ENCODE results near the gene CLRN2. TPM values are rescaled to one million over a fixed set of nuclear protein-coding genes. Genes with fewer than 3 reads are reported as not detected.

Gene CLRN2, protein sequence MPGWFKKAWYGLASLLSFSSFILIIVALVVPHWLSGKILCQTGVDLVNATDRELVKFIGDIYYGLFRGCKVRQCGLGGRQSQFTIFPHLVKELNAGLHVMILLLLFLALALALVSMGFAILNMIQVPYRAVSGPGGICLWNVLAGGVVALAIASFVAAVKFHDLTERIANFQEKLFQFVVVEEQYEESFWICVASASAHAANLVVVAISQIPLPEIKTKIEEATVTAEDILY
- not detected in 2 replicates for total RNA-seq (2014; rRNA removed; shearing (Covaris generic))

DNA sequence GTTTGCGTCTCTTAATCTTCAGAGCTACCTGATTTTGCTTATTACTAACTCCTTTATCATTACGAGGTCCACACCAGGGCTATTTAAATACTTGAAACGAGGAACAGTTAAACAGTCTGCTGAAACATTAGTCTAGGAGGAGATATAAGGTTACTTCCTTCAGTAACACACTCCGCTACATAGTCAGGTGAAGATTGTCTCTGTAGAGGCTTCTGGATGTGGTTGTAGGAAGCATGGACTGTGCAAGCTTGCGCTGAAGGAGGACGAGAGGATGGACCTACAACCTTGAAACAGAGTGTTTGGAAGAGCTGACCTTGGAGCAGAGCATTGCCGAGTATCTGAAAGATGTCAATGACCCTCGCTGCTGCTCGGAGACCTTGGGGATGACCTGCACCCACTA is at the start of gene CLRN2:
CLRN2 (plus strand) TSS at position 301 of the 400 bp plus-strand sequence. CDS start 102 bp downstream, outside the sequence.
- in situ Hi-C loops (cut with HindIII; ENCODE audit: low sequenced_read_pairs): no loop called here
- no peak for DNase-seq (ENCODE audit: low spot score)

DNA sequence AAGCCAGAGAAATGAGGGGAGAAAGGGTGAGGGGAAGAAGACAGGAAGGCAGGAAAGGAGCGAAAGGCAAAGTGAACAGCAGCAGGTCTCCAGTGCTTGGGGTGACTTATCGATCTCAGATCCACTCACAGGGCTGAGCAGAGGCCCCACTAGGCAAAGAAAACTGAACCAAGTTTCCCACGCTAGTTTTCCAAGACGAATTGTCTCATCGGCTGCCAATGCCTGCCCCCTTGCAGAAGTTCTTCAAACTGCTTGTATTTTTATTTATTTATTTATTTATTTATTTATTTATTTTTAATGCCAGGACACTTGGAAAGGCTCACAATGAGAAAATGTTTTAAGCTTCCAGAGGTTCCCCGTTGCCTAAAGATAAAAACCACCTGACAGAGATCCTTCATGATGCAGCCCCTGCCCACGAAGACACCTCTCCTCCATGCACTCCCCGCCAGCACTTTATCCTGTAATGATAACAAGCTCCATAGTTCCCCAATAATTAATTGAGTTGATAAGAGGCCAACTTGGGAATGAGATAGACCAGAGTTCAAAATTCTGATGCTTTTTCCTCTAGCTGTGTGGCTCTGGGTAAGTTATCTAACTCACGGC is 46.2 kb upstream of the CLRN2 start:
- peak; percentile 38 for DNase-seq (ENCODE audit: low spot score)
- in situ Hi-C loops (cut with HindIII; ENCODE audit: low sequenced_read_pairs): no loop called here

DNA sequence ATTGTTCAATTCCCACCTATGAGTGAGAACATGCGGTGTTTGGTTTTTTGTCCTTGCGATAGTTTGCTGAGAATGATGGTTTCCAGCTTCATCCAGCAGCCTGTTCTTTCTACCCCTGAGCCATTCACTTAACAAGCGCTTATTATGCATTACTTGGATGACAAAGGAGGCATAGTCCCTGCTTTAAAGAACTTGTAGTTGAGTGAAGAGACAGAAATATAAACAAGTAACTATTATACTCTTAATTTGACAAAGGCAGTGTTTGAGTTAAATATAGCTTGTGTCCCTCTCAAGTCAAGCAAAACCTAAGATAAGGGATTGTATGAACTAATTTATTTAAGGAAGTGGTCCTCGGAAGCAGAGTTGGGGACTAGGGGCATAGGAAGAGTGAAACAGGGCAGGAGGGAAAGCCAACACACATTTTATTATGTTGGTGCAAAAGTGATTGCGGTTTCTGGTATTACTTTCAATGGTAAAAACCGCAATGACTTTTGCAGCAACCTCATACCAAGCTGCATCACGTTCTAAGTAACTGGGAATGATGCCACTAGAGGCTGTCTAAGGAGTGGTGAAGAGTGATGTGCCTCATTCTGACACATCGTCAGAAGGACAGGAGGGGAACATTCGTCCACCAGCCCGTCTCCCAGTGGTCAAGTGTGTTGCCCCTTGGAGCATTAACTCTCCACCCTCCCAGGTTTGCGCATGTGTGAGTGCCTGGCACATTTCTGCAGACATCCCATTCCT is 44.9 kb upstream of the CLRN2 start:
- DNase-seq (ENCODE audit: low spot score): no peak
- in situ Hi-C loops (cut with HindIII; ENCODE audit: low sequenced_read_pairs): no loop called here

DNA sequence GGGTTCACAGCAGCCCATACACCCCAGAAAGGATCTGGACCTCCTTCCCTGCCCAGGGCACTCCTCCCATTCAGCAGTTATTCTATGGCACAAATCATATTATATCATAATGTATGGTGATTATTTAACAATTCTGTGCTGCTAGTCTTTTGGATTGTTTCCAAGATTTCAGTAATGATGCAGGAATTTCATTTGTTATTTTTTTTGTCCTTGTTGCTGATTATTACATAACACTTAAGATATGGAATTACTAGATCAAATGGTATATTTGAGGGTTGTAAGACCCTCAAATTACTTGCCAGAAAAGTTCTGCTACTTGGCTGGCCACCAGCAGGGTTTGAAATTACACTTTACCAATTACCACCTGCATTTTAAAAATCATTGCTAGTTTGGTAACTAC is 39.5 kb upstream of the CLRN2 start:
- no peak for DNase-seq (ENCODE audit: low spot score)
- in situ Hi-C loops (cut with HindIII; ENCODE audit: low sequenced_read_pairs): no loop called here

DNA sequence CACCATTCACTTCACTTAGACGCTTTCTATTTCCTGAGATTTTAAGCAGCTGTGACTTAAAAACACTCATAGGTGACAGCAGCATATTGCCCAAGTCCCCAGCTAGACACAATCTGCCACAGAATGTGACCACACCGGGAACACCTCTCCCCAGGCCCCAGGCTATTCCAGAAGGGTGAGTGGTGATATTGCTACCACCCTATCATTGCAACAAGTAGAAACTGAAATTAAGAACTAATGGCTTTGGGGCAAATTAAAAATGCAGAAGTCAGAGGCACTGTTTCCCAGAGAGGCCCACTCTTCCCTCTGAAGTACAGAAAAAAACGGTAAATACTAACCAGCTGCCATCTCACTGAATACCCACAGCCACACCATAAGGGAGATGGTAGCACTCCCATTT is 38.1 kb upstream of the CLRN2 start:
- in situ Hi-C loops (cut with HindIII; ENCODE audit: low sequenced_read_pairs): no loop called here
- DNase-seq (ENCODE audit: low spot score): no peak

DNA sequence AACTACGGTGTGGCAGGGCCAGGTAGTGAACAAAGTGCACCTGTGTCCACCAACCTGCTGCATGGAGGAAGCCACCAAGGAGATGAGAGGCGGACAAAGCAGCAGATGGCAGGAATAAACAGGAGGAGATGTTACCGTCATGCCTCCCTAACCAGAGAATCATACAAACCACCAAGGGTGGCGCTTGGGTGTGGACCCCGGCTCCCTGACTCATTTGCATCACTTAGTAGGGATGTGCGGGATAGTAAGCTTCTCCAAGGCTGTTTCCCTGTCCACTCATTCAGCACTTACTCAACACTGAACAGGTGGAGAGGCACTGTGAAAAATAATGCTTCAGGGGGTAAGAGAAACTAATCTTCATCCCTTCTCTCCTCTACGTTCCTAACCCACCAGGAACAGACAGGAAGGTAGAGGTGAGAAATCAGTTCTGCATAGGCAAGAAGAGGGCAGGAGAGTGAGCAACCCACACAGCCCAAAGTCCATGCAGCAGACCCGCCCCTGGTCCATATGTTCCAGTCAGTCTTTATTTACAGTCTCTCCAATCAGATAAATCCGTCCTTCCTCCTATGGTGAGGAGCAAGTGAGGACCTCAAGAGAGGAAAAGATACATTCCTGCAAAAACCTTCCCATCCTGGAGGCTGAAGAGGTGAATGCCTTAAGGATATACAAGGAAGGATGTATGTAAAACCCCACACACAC is 37.0 kb upstream of the CLRN2 start:
- DNase-seq (ENCODE audit: low spot score): no peak
- in situ Hi-C loops (cut with HindIII; ENCODE audit: low sequenced_read_pairs): no loop called here

DNA sequence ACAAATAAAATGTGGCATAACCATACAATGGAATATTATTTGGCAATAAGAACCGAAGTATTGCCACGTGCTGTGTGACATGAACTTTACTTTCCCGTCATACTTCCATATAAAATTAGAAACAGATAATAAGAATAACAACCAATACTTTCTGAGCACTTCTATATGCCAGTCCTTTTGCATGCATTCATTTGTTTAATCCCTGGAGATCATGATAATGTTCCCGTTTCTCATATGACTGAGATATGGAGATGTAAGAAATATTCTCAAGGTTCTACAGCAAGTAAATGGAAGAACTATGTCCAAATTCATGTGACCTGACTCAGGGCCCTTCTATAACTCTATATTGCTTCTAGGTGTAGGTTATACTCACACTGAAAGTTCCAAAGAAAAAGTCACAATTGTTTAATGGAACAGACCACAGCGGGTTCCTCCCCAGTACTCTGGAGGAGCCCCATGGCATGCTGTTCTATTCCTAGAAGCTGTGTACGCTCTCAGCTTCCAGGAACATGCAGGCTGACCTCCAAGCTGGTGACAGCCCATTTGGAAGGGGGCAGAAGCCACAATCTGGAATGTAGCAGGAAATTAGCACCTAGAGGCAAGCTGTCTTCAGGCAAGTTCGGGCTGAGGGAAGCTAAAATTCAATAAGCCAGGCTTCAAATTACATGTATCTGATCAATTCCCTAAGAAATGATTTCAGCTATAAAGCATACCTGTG is 34.6 kb upstream of the CLRN2 start:
- DNase-seq (ENCODE audit: low spot score): no peak
- in situ Hi-C loops (cut with HindIII; ENCODE audit: low sequenced_read_pairs): no loop called here

DNA sequence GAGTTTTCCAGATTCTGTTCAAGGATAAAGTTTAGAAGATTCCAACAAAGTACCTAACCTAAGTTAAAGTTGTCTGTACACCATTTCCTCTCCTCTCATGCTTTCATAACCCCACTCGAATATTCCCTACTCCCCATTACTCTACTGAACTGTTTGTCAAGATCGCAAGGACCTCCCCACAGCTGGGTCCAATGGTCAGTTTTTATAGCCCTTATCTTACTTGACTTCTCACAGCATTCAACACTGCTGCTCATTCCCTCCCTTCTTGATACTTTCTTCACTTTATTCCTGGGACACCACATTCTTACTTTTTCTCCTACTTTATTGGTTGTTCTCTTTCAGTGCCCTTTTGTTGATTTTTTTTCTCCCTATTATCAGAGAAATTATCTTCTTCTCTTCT is 34.0 kb upstream of the CLRN2 start:
- in situ Hi-C loops (cut with HindIII; ENCODE audit: low sequenced_read_pairs): no loop called here
- DNase-seq (ENCODE audit: low spot score): no peak

DNA sequence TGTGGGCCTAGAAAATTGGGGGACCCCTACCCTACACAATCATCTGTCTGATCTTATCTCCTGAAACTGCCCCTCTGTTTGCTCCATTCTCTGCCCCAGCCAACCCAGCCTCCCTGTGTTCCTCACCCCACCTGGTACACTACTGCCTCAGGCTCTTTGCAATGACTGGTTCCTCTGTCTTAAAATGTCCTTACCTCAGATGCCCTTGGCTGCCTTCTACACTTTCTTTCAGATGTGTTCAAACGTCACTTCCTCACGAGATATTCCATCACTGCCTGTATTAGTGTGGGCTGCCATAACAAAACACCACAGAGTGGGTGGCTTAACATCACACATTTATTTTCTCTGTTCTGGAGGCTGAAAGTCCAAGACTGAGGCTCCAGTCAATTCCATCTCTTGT is 32.2 kb upstream of the CLRN2 start:
- no peak for DNase-seq (ENCODE audit: low spot score)
- in situ Hi-C loops (cut with HindIII; ENCODE audit: low sequenced_read_pairs): no loop called here

DNA sequence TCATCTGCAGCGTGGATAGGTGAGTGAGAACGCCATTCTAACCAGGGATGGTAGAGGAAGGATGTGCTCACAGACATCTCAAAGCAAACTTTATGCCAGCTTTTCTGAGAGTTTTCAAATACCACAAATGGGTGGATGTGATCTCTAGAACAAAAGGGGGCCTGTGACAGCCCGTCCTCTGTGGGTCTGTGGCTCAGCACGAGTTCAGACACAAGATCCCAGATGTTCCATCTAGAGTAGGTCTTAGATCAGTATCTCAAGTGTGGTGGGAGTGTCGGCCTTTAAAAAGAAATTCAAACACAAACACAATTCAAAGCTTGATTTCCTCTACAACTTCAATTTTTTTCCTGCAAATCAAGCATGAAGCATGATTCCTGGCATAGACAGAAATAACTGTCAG is 25.8 kb upstream of the CLRN2 start:
- in situ Hi-C loops (cut with HindIII; ENCODE audit: low sequenced_read_pairs): no loop called here
- DNase-seq (ENCODE audit: low spot score): no peak

DNA sequence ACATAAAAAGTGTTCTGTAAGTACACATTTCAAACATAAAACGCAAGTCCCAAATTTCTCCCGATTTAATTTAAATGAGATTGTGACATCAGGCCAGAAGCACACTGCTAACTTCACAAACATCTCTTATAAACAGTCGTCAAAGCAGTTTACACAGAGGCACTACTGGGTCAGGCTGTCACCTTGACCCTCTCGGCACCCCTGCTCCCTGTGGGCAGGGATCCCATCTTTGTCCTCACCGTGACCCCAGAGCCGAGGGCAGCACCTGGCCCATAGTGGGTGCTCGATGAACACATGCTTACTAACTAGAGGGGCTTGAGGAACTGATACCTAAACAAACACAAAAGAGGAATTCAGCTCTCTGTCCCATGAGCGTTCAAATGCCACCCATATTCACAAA is 25.2 kb upstream of the CLRN2 start:
- no peak for DNase-seq (ENCODE audit: low spot score)
- in situ Hi-C loops (cut with HindIII; ENCODE audit: low sequenced_read_pairs): no loop called here

DNA sequence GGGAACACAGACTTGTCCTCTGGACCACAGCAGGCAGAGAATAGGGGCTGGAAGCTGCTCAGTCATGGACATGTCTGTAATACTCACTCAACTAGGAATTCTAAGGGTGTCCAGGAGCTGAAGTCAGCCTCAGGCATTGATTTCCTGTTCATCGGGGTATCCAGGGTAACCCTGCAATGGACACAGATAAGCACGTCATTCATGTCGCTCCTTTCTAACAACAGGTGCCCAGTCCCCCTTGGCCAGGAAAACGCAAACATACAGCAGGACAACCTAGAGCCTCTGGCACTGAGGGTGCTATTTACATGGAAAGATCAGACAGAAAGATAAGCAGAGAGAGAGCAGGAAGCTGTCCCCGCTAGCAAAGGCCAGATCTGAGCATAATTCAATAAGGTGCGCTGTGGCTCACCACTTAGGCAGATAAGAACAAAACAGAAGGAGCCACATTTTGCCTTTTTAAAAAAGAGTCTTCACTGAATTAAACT is 24.3 kb upstream of the CLRN2 start:
- in situ Hi-C loops (cut with HindIII; ENCODE audit: low sequenced_read_pairs): no loop called here
- no peak for DNase-seq (ENCODE audit: low spot score)

DNA sequence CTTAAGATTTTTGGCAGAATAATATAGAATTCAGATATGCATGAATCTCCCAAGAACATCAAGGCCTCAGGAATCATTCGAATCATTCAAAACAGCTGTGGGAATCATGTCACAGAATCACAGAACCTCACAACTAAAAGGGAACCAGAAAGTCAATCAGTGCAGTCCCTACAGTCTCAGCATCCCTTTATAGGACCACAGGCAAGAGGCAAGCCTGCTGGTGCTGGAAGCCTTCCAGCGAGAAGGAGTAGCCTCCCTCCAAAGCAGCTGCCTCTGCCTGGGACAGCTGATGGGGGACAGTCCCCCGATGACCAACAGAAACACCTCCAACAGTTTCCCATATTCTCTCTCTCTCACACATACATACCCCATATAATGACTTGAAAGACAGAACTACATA is 23.8 kb upstream of the CLRN2 start:
- in situ Hi-C loops (cut with HindIII; ENCODE audit: low sequenced_read_pairs): no loop called here
- no peak for DNase-seq (ENCODE audit: low spot score)

DNA sequence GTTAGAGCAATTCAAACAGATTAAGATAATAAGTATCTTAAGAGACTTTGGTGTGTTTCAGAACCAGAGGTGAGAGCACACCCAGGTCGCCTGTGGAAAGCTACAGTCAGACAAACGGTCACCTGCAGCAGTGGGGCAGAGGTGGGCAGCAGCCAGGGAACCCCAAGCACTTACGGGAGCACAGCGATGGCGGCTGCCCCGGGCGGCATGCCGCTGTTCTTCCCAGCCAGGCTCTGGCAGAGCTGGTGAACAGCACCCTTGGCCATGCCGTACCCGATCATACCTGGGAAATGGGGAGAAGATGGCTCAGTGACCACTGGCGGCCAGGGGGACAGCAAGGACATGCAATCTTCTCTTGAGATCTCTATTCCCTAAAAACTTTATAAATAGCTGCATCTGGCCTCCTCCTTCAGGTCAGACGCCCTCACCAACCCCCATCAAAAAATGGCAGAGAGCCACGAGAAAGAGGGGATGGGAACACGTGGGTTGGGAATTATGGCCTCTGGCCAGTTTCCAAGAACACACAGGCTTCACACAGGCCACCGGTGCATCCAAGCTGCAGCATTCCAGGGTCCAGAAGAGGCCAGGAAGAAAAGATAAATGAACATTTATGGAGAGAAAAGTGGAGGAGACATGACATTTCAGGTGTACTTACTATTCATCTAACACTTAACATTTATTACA is 22.8 kb upstream of the CLRN2 start:
- DNase-seq (ENCODE audit: low spot score): no peak
- in situ Hi-C loops (cut with HindIII; ENCODE audit: low sequenced_read_pairs): no loop called here

DNA sequence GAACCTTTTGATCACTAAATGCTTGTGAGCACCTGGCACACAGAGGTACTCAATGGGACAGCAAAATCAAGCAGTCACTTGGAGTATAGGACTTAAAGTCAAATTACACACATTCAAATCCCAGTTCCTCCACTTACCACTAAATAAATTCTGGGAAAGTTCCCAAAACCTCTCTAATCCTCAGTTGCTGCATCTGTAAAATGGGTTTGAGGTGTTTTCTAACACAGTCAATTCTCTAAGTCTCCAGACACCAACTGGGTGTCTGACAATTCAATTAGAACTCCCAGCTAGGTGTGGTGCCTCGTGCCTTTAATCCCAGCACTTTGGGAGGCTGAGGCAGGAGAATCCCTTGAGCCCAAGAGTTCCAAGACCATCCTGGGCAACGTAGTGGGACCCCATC is 22.1 kb upstream of the CLRN2 start:
- in situ Hi-C loops (cut with HindIII; ENCODE audit: low sequenced_read_pairs): no loop called here
- no peak for DNase-seq (ENCODE audit: low spot score)

DNA sequence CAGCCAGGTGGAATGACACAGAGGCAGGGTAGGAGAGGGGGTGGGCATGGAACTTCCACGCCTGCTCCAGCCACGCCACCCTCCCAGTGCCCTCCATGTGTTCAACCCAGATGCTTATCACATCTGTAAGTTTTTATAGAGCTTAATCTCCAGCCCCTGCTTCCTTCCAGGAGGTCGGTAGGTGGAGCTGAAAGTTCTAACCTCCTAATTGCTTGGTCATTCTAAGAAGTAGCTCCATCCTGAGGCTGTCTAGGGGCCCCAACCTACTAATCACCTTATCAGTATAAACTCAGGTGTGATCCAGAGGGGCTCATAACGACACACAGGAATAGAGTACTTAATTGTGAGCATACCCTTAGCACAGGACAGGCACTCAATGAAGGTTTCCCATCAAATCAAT is 21.3 kb upstream of the CLRN2 start:
- in situ Hi-C loops (cut with HindIII; ENCODE audit: low sequenced_read_pairs): no loop called here
- no peak for DNase-seq (ENCODE audit: low spot score)

DNA sequence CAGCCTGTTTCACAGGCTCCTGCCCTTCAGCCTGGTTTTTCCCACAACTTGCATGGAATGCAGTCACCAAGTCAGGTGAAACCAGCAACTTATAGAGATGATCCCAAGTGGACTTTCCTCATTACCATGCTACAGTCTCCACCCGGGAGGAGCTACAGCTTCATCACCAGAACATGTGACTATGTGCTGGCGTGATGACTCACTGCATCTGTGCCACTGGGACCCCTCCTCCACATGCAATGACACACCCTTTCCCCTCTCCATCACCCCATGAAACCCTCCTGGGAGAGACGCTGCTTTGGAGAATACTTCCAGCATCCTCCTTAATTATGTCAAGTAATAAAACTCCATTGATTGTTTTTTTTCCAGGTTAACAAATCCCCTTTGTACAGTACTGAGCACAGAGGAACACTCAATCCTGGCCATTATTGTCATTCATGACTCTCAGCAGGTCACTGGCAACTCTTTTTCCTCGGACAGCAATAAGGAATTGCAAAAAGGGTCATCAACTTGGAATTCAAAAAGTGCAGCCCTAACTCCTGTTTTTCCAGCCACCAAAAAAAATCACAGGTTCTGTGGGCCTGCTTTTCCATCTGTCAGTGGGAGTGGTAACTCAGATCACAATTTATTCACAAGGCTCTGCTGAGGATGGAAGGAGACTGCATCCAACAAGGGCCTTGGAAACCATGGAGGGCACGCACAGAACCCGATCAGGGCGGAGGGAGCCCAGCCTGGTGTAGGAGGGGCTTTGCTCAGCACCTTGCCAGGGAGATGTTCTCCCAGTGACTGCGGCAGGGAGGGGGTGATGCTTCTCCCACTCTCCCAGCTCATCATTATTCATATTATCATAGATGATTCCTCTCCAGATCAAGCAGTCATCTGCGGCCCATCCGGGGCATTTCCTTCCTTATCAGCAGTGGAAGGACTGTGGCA is 20.4 kb upstream of the CLRN2 start:
- DNase-seq (ENCODE audit: low spot score): no peak
- in situ Hi-C loops (cut with HindIII; ENCODE audit: low sequenced_read_pairs): no loop called here
